Tibial nerve (tissue), 4 donors: ENCODE results near the gene TBC1D14.

Source experiments
- EP300 ChIP-seq, 2 donors: sonication (generic); formaldehyde crosslinking; IDR thresholded peaks; one replicate each; pipeline ENCODE4 v1.6.1; 2017; ENCODE audit warnings: antibody characterized with exemption in 2 of 2, mild to moderate bottlenecking in 1 of 2
- TF ChIP-seq, protein P1 (sequence below), 5 experiments: fragments of 200-600 bp in 3 of 5; fragments of 450-650 bp in 2 of 5; sonication (generic) in 3 of 5; IDR thresholded peaks; one replicate each; pipeline ENCODE4 v1.5.1; 2016 to 2019; ENCODE audit warnings: antibody characterized with exemption in 5 of 5, mild to moderate bottlenecking in 3 of 5, moderate library complexity in 2 of 5

DNA sequence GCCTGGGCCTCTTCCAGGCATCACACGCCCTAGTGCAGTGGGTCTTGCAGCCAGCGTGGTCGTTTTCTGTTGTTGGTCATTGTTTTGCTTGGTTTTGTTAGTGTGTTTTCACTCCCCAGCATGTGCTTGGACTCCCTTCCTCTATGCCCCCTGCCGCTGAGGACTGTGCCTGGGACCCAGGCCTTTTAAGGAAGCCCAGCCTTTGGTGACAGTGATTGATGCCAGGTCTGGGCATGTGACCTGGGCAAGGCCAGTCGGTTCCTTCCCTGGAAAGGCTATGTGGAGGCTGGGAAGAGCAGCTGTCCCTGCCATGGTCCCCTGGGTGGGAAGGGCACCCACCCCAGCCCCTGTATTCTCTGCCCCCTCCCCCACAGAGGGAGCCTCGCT is 167.1 kb downstream of the TBC1D14 start:
- TF ChIP-seq, protein P1, sequence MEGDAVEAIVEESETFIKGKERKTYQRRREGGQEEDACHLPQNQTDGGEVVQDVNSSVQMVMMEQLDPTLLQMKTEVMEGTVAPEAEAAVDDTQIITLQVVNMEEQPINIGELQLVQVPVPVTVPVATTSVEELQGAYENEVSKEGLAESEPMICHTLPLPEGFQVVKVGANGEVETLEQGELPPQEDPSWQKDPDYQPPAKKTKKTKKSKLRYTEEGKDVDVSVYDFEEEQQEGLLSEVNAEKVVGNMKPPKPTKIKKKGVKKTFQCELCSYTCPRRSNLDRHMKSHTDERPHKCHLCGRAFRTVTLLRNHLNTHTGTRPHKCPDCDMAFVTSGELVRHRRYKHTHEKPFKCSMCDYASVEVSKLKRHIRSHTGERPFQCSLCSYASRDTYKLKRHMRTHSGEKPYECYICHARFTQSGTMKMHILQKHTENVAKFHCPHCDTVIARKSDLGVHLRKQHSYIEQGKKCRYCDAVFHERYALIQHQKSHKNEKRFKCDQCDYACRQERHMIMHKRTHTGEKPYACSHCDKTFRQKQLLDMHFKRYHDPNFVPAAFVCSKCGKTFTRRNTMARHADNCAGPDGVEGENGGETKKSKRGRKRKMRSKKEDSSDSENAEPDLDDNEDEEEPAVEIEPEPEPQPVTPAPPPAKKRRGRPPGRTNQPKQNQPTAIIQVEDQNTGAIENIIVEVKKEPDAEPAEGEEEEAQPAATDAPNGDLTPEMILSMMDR (IDR thresholded peaks at IDR 0.05) = no peak
- TF ChIP-seq EP300 (IDR thresholded peaks at IDR 0.05) = no peak
